Spleen (tissue), 7 donors: Measurements from ENCODE around the gene CCL22.

ENCODE experiments used
- POLR2A ChIP-seq, 3 donors: fragments of 450-650 bp; IDR thresholded peaks; one replicate each; pipeline ENCODE4 v1.5.1; 2017; ENCODE audit warnings: antibody characterized with exemption in 3 of 3, mild to moderate bottlenecking in 1 of 3
- POLR2AphosphoS5 ChIP-seq, 3 donors: sonication (generic); formaldehyde crosslinking; IDR thresholded peaks; one replicate each; pipeline ENCODE4 v1.5.1; 2017; ENCODE audit warnings: antibody characterized with exemption in 3 of 3
- TF ChIP-seq, protein P1 (sequence below), 11 experiments: fragments of 200-600 bp in 7 of 11; fragments of 450-650 bp in 4 of 11; sonication (generic) in 4 of 11; IDR thresholded peaks in 8 of 11; conservative IDR thresholded peaks in 3 of 11; 1 replicate in 7 of 11; 2 replicates in 4 of 11; pipeline versions ENCODE4 v1.4.0 to v1.8.0; 2016 to 2021; ENCODE audit warnings: antibody characterized with exemption in 11 of 11, inconsistent platforms in 4 of 11, mild to moderate bottlenecking in 1 of 11
- donor health status: DM: no; HTN: no; CAD: no; lungs with moderate emphysema.
- donor health status: DM: no; HTN: no; CAD: no.
- donor health status: DM: no; HTN: no; CAD: no.

- TF ChIP-seq, protein P1, sequence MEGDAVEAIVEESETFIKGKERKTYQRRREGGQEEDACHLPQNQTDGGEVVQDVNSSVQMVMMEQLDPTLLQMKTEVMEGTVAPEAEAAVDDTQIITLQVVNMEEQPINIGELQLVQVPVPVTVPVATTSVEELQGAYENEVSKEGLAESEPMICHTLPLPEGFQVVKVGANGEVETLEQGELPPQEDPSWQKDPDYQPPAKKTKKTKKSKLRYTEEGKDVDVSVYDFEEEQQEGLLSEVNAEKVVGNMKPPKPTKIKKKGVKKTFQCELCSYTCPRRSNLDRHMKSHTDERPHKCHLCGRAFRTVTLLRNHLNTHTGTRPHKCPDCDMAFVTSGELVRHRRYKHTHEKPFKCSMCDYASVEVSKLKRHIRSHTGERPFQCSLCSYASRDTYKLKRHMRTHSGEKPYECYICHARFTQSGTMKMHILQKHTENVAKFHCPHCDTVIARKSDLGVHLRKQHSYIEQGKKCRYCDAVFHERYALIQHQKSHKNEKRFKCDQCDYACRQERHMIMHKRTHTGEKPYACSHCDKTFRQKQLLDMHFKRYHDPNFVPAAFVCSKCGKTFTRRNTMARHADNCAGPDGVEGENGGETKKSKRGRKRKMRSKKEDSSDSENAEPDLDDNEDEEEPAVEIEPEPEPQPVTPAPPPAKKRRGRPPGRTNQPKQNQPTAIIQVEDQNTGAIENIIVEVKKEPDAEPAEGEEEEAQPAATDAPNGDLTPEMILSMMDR (IDR thresholded peaks at IDR 0.05 in 8 of 11, conservative IDR thresholded peaks at IDR 0.05 in 3 of 11), result no peak
- TF ChIP-seq POLR2AphosphoS5 (IDR thresholded peaks at IDR 0.05) (no peak), POLR2A (IDR thresholded peaks at IDR 0.05) (no peak)
These were observed 29.2 kb downstream of the CCL22 start for GRCh38 chr16:57387598-57388354.
